ENCODE measurements around the gene KRTAP4-3.
"Not testable (repeated sequence)": the region's sequence is repeated elsewhere in the genome, so short reads cannot be mapped to it uniquely, and the experiment has no call there.

DNA sequence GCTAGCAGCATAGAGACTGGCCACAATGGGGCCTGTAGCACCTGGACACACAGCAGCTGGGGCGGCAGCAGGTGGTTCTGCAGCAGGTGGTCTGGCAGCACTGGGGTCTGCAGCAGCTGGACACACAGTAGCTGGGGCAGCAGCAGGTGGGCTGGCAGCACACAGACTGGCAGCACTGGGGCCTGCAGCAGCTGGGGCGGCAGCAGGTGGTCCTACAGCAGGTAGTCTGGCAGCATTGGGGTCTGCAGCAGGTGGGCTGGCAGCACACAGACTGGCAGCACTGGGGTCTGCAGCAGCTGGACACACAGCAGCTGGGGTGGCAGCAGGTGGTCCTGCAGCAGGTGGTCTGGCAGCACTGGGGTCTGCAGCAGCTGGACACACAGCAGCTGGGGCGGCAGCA is 7.8 kb downstream of the KRTAP4-3 start:
- TF ChIP-seq SUPT20H (IDR thresholded peaks at IDR 0.05; ENCODE audit: borderline replicate concordance, control insufficient read depth, low read depth, low read length); NFYB (IDR thresholded peaks at IDR 0.05; ENCODE audit: insufficient read depth, low read depth, low read length); POLR2A (IDR thresholded peaks at IDR 0.05; ENCODE audit: low read depth, low read length); MXI1 (IDR thresholded peaks at IDR 0.05; ENCODE audit: low read depth, low read length); RCOR1 (conservative IDR thresholded peaks at IDR 0.05; ENCODE audit: low read depth, low read length); FOS (IDR thresholded peaks at IDR 0.05; ENCODE audit: borderline replicate concordance, extremely low read depth, insufficient read length); CEBPB (IDR thresholded peaks at IDR 0.05; ENCODE audit: borderline replicate concordance in 1 of 2, low read depth in 2 of 2, low read length in 2 of 2); EZH2 (IDR thresholded peaks at IDR 0.05; ENCODE audit: borderline replicate concordance, control insufficient read depth, low read depth, low read length); TCF3 (IDR thresholded peaks at IDR 0.05; ENCODE audit: borderline replicate concordance, insufficient read depth, low read depth, low read length); ZZZ3 (IDR thresholded peaks at IDR 0.05; ENCODE audit: control insufficient read depth, insufficient read length, low read depth); GABPA (IDR thresholded peaks at IDR 0.05; ENCODE audit: low read depth): not testable (repeated sequence)
- TF ChIP-seq, protein P1, sequence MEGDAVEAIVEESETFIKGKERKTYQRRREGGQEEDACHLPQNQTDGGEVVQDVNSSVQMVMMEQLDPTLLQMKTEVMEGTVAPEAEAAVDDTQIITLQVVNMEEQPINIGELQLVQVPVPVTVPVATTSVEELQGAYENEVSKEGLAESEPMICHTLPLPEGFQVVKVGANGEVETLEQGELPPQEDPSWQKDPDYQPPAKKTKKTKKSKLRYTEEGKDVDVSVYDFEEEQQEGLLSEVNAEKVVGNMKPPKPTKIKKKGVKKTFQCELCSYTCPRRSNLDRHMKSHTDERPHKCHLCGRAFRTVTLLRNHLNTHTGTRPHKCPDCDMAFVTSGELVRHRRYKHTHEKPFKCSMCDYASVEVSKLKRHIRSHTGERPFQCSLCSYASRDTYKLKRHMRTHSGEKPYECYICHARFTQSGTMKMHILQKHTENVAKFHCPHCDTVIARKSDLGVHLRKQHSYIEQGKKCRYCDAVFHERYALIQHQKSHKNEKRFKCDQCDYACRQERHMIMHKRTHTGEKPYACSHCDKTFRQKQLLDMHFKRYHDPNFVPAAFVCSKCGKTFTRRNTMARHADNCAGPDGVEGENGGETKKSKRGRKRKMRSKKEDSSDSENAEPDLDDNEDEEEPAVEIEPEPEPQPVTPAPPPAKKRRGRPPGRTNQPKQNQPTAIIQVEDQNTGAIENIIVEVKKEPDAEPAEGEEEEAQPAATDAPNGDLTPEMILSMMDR (IDR thresholded peaks at IDR 0.05 in 2 of 3, conservative IDR thresholded peaks at IDR 0.05 in 1 of 3; ENCODE audit: control insufficient read depth in 2 of 3, extremely low read depth in 1 of 3, insufficient read depth in 1 of 3, low read depth in 3 of 3, low read length in 3 of 3), result not testable (repeated sequence)
- TF ChIP-seq, protein P2, sequence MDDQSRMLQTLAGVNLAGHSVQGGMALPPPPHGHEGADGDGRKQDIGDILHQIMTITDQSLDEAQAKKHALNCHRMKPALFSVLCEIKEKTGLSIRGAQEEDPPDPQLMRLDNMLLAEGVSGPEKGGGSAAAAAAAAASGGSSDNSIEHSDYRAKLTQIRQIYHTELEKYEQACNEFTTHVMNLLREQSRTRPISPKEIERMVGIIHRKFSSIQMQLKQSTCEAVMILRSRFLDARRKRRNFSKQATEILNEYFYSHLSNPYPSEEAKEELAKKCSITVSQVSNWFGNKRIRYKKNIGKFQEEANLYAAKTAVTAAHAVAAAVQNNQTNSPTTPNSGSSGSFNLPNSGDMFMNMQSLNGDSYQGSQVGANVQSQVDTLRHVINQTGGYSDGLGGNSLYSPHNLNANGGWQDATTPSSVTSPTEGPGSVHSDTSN (IDR thresholded peaks at IDR 0.05; ENCODE audit: insufficient replicate concordance, low read depth, low read length), result not testable (repeated sequence)
